B cell (primary cell): Measurements from ENCODE around the gene TSNAX. TPM values are rescaled to one million over a fixed set of nuclear protein-coding genes. Genes with fewer than 3 reads are reported as not detected.

Source experiments
- ATAC-seq: fragments of 200-7000 bp; cut with Tn5 transposase; one replicate; pipeline ENCODE4 v1.10.0; 2021; ENCODE audit warnings: low read depth, mild to moderate bottlenecking, moderate number of reproducible peaks, moderate library complexity
- CTCF ChIA-PET: fragments of 350-600 bp; sonication (Branson Sonifier 250); formaldehyde crosslinking; loops from one replicate; lab custom pipeline; 2021; ENCODE audit warnings: antibody characterized with exemption, inconsistent platforms; lab: Charles Lee
- POLR2A ChIA-PET: fragments of 350-600 bp; sonication (Branson Sonifier 250); formaldehyde crosslinking; loops from one replicate; lab custom pipeline; 2021; ENCODE audit warnings: antibody characterized with exemption; lab: Charles Lee
- DNase-seq: peaks from one replicate; pipeline ENCODE4 v3.0.0; 2013
- H2AFZ ChIP-seq: 2 replicates; pipeline ENCODE4 v1.6.1; 2012; ENCODE audit warnings: mild to moderate bottlenecking, low read depth, low read length; ENCODE audit not compliant: insufficient read depth, poor library complexity, severe bottlenecking
- H3K27ac ChIP-seq, 2 donors: 1 replicate in 1 of 2; 2 replicates in 1 of 2; pipeline ENCODE4 v1.5.1; 2012 to 2013; ENCODE audit warnings: low read length in 2 of 2, mild to moderate bottlenecking in 2 of 2, moderate library complexity in 1 of 2
- H3K27me3 ChIP-seq, 4 experiments: fragments of 200-600 bp in 1 of 4; sonication (generic) in 1 of 4; replicated peaks in 1 of 4; 1 replicate in 2 of 4; 2 replicates in 2 of 4; pipeline versions ENCODE4 v1.6.1 to v1.7.0; 2013 to 2016; ENCODE audit warnings: low read length in 3 of 4, mild to moderate bottlenecking in 2 of 4, mixed read lengths in 1 of 4, moderate library complexity in 1 of 4; ENCODE audit not compliant: insufficient read depth in 4 of 4, control insufficient read depth in 3 of 4; ENCODE audit errors: control extremely low read depth in 1 of 4
- H3K36me3 ChIP-seq, 2 experiments: replicated peaks in 1 of 2; 1 replicate in 1 of 2; 2 replicates in 1 of 2; pipeline versions ENCODE4 v1.6.1 to v1.7.1; 2013; ENCODE audit warnings: low read length in 1 of 2; ENCODE audit not compliant: insufficient read depth in 2 of 2, control insufficient read depth in 1 of 2; ENCODE audit errors: control extremely low read depth in 1 of 2, extremely low read depth in 1 of 2
- H3K4me1 ChIP-seq, 2 donors: fragments of 200-600 bp in 1 of 2; sonication (generic) in 1 of 2; 1 replicate in 1 of 2; 2 replicates in 1 of 2; pipeline versions ENCODE4 v1.5.1 to v1.6.1; 2013 to 2017; ENCODE audit warnings: low read length in 2 of 2; ENCODE audit not compliant: control insufficient read depth in 2 of 2, insufficient read depth in 2 of 2
- H3K4me2 ChIP-seq: replicated peaks from 2 replicates; pipeline ENCODE3; 2012; ENCODE audit warnings: mild to moderate bottlenecking, low read depth, low read length; ENCODE audit not compliant: poor library complexity, severe bottlenecking
- H3K4me3 ChIP-seq, 5 experiments: fragments of 200-600 bp in 1 of 5; sonication (generic) in 1 of 5; 1 replicate in 3 of 5; 2 replicates in 2 of 5; pipeline versions ENCODE4 v1.5.1 to v1.7.0; 2011 to 2016; ENCODE audit warnings: low read length in 4 of 5, mild to moderate bottlenecking in 4 of 5, low read depth in 2 of 5, control low read depth in 1 of 5, moderate library complexity in 1 of 5; ENCODE audit not compliant: insufficient read depth in 1 of 5; ENCODE audit errors: control extremely low read depth in 1 of 5, extremely low read depth in 1 of 5
- H3K79me2 ChIP-seq: fragments of 200-600 bp; sonication (generic); one replicate; pipeline ENCODE4 v1.6.0; 2016; ENCODE audit warnings: low read length; ENCODE audit not compliant: control insufficient read depth, insufficient read depth
- H3K9ac ChIP-seq: fragments of 200-600 bp; sonication (generic); 2 replicates; pipeline ENCODE4 v1.6.1; 2017; ENCODE audit warnings: mild to moderate bottlenecking, low read length, moderate library complexity
- H3K9me3 ChIP-seq, 3 donors: one replicate each; pipeline versions ENCODE4 v1.6.1 to v1.7.1; 2013; ENCODE audit warnings: low read length in 2 of 3; ENCODE audit not compliant: control insufficient read depth in 2 of 3, insufficient read depth in 1 of 3; ENCODE audit errors: control extremely low read depth in 1 of 3
- H4K20me1 ChIP-seq: 2 replicates; pipeline ENCODE4 v1.6.0; 2012; ENCODE audit warnings: mild to moderate bottlenecking, low read length; ENCODE audit not compliant: insufficient read depth, control insufficient read depth, poor library complexity, severe bottlenecking
- H3K27ac Mint-ChIP-seq: one replicate; pipeline ENCODE4 v1.8.0; 2021; ENCODE audit warnings: mixed read lengths
- H3K27me3 Mint-ChIP-seq: one replicate; pipeline ENCODE4 v1.8.0; 2021; ENCODE audit warnings: mixed read lengths
- H3K4me1 Mint-ChIP-seq: one replicate; pipeline ENCODE4 v1.8.0; 2021; ENCODE audit warnings: mixed read lengths
- H3K4me3 Mint-ChIP-seq: one replicate; pipeline ENCODE4 v1.8.0; 2021; ENCODE audit warnings: mixed read lengths
- H3K9me3 Mint-ChIP-seq: one replicate; pipeline ENCODE4 v1.8.0; 2022; ENCODE audit warnings: mixed read lengths; ENCODE audit not compliant: insufficient read depth
- CTCF ChIP-seq: fragments of 200-600 bp; IDR thresholded peaks from one replicate; pipeline ENCODE4 v1.8.0; 2022; ENCODE audit warnings: antibody characterized with exemption, mild to moderate bottlenecking
- EZH2 ChIP-seq: IDR thresholded peaks from 2 replicates; pipeline ENCODE4 v1.6.1; 2012; ENCODE audit warnings: borderline replicate concordance, low read depth, mild to moderate bottlenecking, moderate library complexity, low read length; ENCODE audit not compliant: insufficient read depth, poor library complexity, severe bottlenecking
- WGBS: methylation state at CpG from one replicate; pipeline ENCODE4 v1.1.5; 2013; ENCODE audit warnings: missing lambda C conversion rate; ENCODE audit not compliant: insufficient coverage; 5-methylcytosine and 5-hydroxymethylcytosine counted together
- intact Hi-C: fragments of 100-400 bp; cut with micrococcal nuclease; formaldehyde crosslinking; loops from one replicate; pipeline ENCODE4 v1.10.0; 2022
- polyA minus RNA-seq: library from RNA; depleted of rRNA, polyadenylated mRNA; stranded (reverse); fragments of >200 nt; gene quantifications from 2 replicates; pipeline ENCODE4 v1.2.3, GENCODE V29; 2012
- polyA plus RNA-seq: library from polyadenylated mRNA; depleted of rRNA; stranded (reverse); fragments of >200 nt; gene quantifications from 2 replicates; pipeline ENCODE4 v1.2.3, GENCODE V29; 2012
- total RNA-seq, 2 donors: library from RNA; stranded (reverse); fragments of 120-200 nt in 1 of 2; gene quantifications; 1 replicate in 1 of 2; 2 replicates in 1 of 2; pipeline versions ENCODE4 v1.2.3 to v1.2.4, GENCODE V29; 2013 to 2022

The TSNAX gene
- 34.8 and 41.4 TPM in 2 replicates for total RNA-seq
- total RNA-seq (2013): 45.4 TPM
- 9.0 and 14.5 TPM in 2 replicates for polyA plus RNA-seq
- 11.1 and 19.6 TPM in 2 replicates for polyA minus RNA-seq

- Histone ChIP-seq H3K27me3 (no peaks in the 10 kb centered on the region), H3K4me2 (peak within 1 kb of the TSS; percentile 78), H3K27ac (peak within 1 kb of the TSS; percentile 90 to 99), H3K9ac (peak within 1 kb of the TSS; percentile 87), H3K36me3 (peaks cover 0 to 13% of the 10 kb centered on the region in 2 experiments), H3K4me3 (peak within 1 kb of the TSS; percentile 71 to 94 (median 91)), H3K4me1 (peaks cover 21 to 24% of the 10 kb centered on the region in 2 donors), H4K20me1 (no peaks in the 10 kb centered on the region), H3K79me2 (peaks cover 40% of the 10 kb centered on the region), H3K9me3 (no peaks in the 10 kb centered on the region), H2AFZ (peak within 1 kb of the TSS; percentile 94)
- Mint-ChIP-seq H3K4me1 (peaks cover 32% of the 10 kb centered on the region), H3K27me3 (no peaks in the 10 kb centered on the region), H3K27ac (peak within 1 kb of the TSS; percentile 100), H3K9me3 (no peaks in the 10 kb centered on the region), H3K4me3 (peak within 1 kb of the TSS; percentile 99)
- under 1% methylated on average over 42 of the region's 61 CpGs for WGBS
- POLR2A ChIA-PET: interaction anchor here (0.8 to 0.9 kb wide), 2 partner anchors 107 to 191 kb away, joined by 3 read pairs; partner anchors contain the start of gene EXOC8
- peak; percentile 98 for DNase-seq
- ATAC-seq: peak; percentile 94
- intact Hi-C loops: loop anchor here (1.0 to 5.0 kb wide), 5 partner anchors 84 to 550 kb away; partner anchors contain the start of genes ARV1, DISC1, EGLN1 and SPRTN
- TF ChIP-seq CTCF (no peak), EZH2 (no peak)
- CTCF ChIA-PET: interaction anchor here (1.0 to 1.6 kb wide), 3 partner anchors 171 to 549 kb away, joined by 3 to 4 read pairs (median 3); partner anchors contain the start of genes ARV1, EXOC8, SPRTN and TTC13
Observed at GRCh38 chr1:231528172-231529029, at the start of gene TSNAX. TSNAX (plus strand) TSS chr1:231528669; CDS start chr1:231528811, 142 bp downstream.

- Histone ChIP-seq H3K4me2 (no peak overlapping the region), H3K27me3 (peaks cover 0 to 8% (median 0%) of the 10 kb centered on the region in 4 experiments), H3K27ac (no peak overlapping the region), H3K9ac (no peak overlapping the region), H4K20me1 (no peaks in the 10 kb centered on the region), H3K79me2 (no peaks in the 10 kb centered on the region), H3K9me3 (no peaks in the 10 kb centered on the region), H3K4me1 (no peaks in the 10 kb centered on the region), H3K4me3 (no peak overlapping the region), H3K36me3 (no peaks in the 10 kb centered on the region), H2AFZ (no peak overlapping the region)
- H3K4me3 Mint-ChIP-seq: no peak overlapping the region
- intact Hi-C loops: no loop called here
- WGBS: 93% methylated on average over 4 of the region's 9 CpGs
- ATAC-seq (no peak), DNase-seq (no peak)
- H3K27me3 Mint-ChIP-seq: peaks cover 22% of the 10 kb centered on the region
- ChIA-PET CTCF (no interaction called here), POLR2A (no interaction called here)
- no peaks in the 10 kb centered on the region for H3K4me1 Mint-ChIP-seq
- no peaks in the 10 kb centered on the region for H3K9me3 Mint-ChIP-seq
- TF ChIP-seq CTCF (no peak), EZH2 (no peak)
- no peak overlapping the region for H3K27ac Mint-ChIP-seq
Observed at GRCh38 chr1:231478811-231479210, 49.7 kb upstream of the TSNAX start.
